ENCODE data around the gene SPNS1. TPM values are rescaled to one million over a fixed set of nuclear protein-coding genes. Genes with fewer than 3 reads are reported as not detected.

The SPNS1 gene
- total and polyA plus RNA-seq, 2 donors (not counting 1 experiment from before 2014, with no cell fraction given) = 36.4 to 47.6 TPM

DNA sequence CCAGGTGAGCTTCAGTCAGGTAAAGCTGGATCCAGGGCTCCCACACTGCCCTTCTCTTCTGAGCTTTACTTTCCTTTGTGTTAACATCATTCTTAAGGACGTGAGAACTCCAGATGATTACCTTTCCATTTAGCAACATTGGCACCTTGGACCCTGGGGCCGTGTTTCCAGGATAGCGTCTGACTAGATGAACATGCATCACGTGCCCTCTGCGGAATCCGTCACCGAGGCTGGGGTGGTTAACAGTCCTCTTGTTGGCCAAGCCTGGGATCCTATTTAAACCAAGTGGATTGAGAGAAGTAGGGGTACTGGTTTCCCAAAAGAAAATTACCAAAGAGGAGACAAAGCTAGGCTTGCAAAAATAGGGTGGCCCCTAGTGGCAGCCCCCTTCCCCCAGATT, 6.4 kb downstream of the SPNS1 start:
- H3K4me2 ChIP-seq (replicated peaks; ENCODE audit: low read depth, low read length, poor library complexity, severe bottlenecking) = no peak overlapping the region
- H3K36me3 ChIP-seq (replicated peaks in 1 of 2; ENCODE audit: control extremely low read depth in 1 of 2, control insufficient read depth in 1 of 2, extremely low read depth in 1 of 2, insufficient read depth in 2 of 2, low read length in 1 of 2) = peaks cover 0 to 64% of the 10 kb centered on the region in 2 experiments
- H4K20me1 ChIP-seq (ENCODE audit: control insufficient read depth, insufficient read depth, low read length, poor library complexity, severe bottlenecking) = peaks cover 38% of the 10 kb centered on the region
- H3K27ac ChIP-seq (ENCODE audit: low read length in 2 of 2) = no peak overlapping the region
- 100% methylated on average over 6 of the region's 7 CpGs for WGBS (ENCODE audit: insufficient coverage)
- H3K79me2 ChIP-seq (ENCODE audit: control insufficient read depth, insufficient read depth, low read length) = peaks cover 27% of the 10 kb centered on the region
- H3K9me3 Mint-ChIP-seq (ENCODE audit: insufficient read depth) = no peaks in the 10 kb centered on the region
- H3K4me1 Mint-ChIP-seq = peaks cover 26% of the 10 kb centered on the region
- intact Hi-C loops (cut with micrococcal nuclease) = no loop called here
- ATAC-seq (ENCODE audit: low read depth) = no peak
- no peak overlapping the region for H3K27ac Mint-ChIP-seq
- H3K4me1 ChIP-seq (ENCODE audit: control insufficient read depth in 2 of 2, insufficient read depth in 2 of 2, low read length in 2 of 2) = peaks cover 16 to 22% of the 10 kb centered on the region in 2 donors
- no peak overlapping the region for H3K4me3 ChIP-seq (ENCODE audit: control extremely low read depth in 1 of 5, extremely low read depth in 1 of 5, insufficient read depth in 1 of 5, low read depth in 2 of 5, low read length in 4 of 5)
- ChIA-PET POLR2A (no interaction called here), CTCF (no interaction called here)
- peaks cover 0 to 13% (median 0%) of the 10 kb centered on the region in 4 experiments for H3K27me3 ChIP-seq (replicated peaks in 1 of 4; ENCODE audit: control extremely low read depth in 1 of 4, control insufficient read depth in 3 of 4, insufficient read depth in 4 of 4, low read length in 3 of 4)
- no peak overlapping the region for H3K9ac ChIP-seq (ENCODE audit: low read length)
- H2AFZ ChIP-seq (ENCODE audit: insufficient read depth, low read depth, low read length, poor library complexity, severe bottlenecking) = no peak overlapping the region
- peaks cover 0 to 15% (median 3%) of the 10 kb centered on the region in 3 donors for H3K9me3 ChIP-seq (ENCODE audit: control extremely low read depth in 1 of 3, control insufficient read depth in 2 of 3, insufficient read depth in 1 of 3, low read length in 2 of 3)
- H3K4me3 Mint-ChIP-seq = no peak overlapping the region
- no peak for TF ChIP-seq CTCF (IDR thresholded peaks at IDR 0.05)
- TF ChIP-seq EZH2 (IDR thresholded peaks at IDR 0.05; ENCODE audit: borderline replicate concordance, insufficient read depth, low read depth, low read length, poor library complexity, severe bottlenecking) = no peak
- H3K27me3 Mint-ChIP-seq = no peaks in the 10 kb centered on the region
- DNase-seq = no peak

- Histone ChIP-seq H3K9me3 (ENCODE audit: control extremely low read depth in 1 of 3, control insufficient read depth in 2 of 3, insufficient read depth in 1 of 3, low read length in 2 of 3) (peaks cover 0 to 21% (median 3%) of the 10 kb centered on the region in 3 donors), H3K79me2 (ENCODE audit: control insufficient read depth, insufficient read depth, low read length) (peaks cover 27% of the 10 kb centered on the region), H3K27me3 (replicated peaks in 1 of 4; ENCODE audit: control extremely low read depth in 1 of 4, control insufficient read depth in 3 of 4, insufficient read depth in 4 of 4, low read length in 3 of 4) (peaks cover 0 to 13% (median 0%) of the 10 kb centered on the region in 4 experiments), H3K9ac (ENCODE audit: low read length) (no peak overlapping the region), H4K20me1 (ENCODE audit: control insufficient read depth, insufficient read depth, low read length, poor library complexity, severe bottlenecking) (peaks cover 43% of the 10 kb centered on the region), H2AFZ (ENCODE audit: insufficient read depth, low read depth, low read length, poor library complexity, severe bottlenecking) (no peak overlapping the region), H3K36me3 (replicated peaks in 1 of 2; ENCODE audit: control extremely low read depth in 1 of 2, control insufficient read depth in 1 of 2, extremely low read depth in 1 of 2, insufficient read depth in 2 of 2, low read length in 1 of 2) (peaks cover 0 to 67% of the 10 kb centered on the region in 2 experiments), H3K4me2 (replicated peaks; ENCODE audit: low read depth, low read length, poor library complexity, severe bottlenecking) (no peak overlapping the region), H3K4me3 (ENCODE audit: control extremely low read depth in 1 of 5, extremely low read depth in 1 of 5, insufficient read depth in 1 of 5, low read depth in 2 of 5, low read length in 4 of 5) (no peak overlapping the region), H3K4me1 (ENCODE audit: control insufficient read depth in 2 of 2, insufficient read depth in 2 of 2, low read length in 2 of 2) (peaks cover 16 to 22% of the 10 kb centered on the region in 2 donors), H3K27ac (ENCODE audit: low read length in 2 of 2) (no peak overlapping the region)
- Mint-ChIP-seq H3K4me3 (no peak overlapping the region), H3K27me3 (no peaks in the 10 kb centered on the region), H3K9me3 (ENCODE audit: insufficient read depth) (no peaks in the 10 kb centered on the region), H3K4me1 (peaks cover 22% of the 10 kb centered on the region), H3K27ac (no peak overlapping the region)
- ChIA-PET CTCF (interaction anchor here (0.6 kb wide), 1 partner anchor 1651 kb away, joined by 4 read pairs; no protein-coding TSS in a partner anchor), POLR2A (no interaction called here)
- DNase-seq = peak; percentile 34
- WGBS (ENCODE audit: insufficient coverage) = 89% methylated on average over 8 of the region's 12 CpGs
- no peak for ATAC-seq (ENCODE audit: low read depth)
- TF ChIP-seq EZH2 (IDR thresholded peaks at IDR 0.05; ENCODE audit: borderline replicate concordance, insufficient read depth, low read depth, low read length, poor library complexity, severe bottlenecking) (no peak), CTCF (IDR thresholded peaks at IDR 0.05) (peak; percentile 54)
- intact Hi-C loops (cut with micrococcal nuclease) = no loop called here
These were observed 6.9 kb downstream of the SPNS1 start for GRCh38 chr16:28981517-28981916.
